MCF 10A (cell line): ENCODE measurements around the gene NME4. TPM values are rescaled to one million over a fixed set of nuclear protein-coding genes. Genes with fewer than 3 reads are reported as not detected.

Experiments used
- BruUV-seq: library from RNA; stranded (reverse); fragments of 400-500 nt; replicated peaks from 2 replicates; lab custom pipeline; 2021; lab: Mats Ljungman, UMichigan
- CTCF ChIA-PET: fragments of 300-600 bp; sonication (Branson Sonifier 250); formaldehyde crosslinking; extraction: SDS; loops from one replicate; lab custom pipeline; 2021; ENCODE audit warnings: antibody characterized with exemption, inconsistent platforms; lab: Yijun Ruan, JAX
- POLR2A ChIA-PET: fragments of 300-600, 350-650 bp; sonication (Branson Sonifier 250); formaldehyde crosslinking; extraction: SDS; loops from one replicate; lab custom pipeline; 2020; ENCODE audit warnings: antibody characterized with exemption, inconsistent platforms; lab: Yijun Ruan, JAX
- DNase-seq: peaks from one replicate; pipeline ENCODE4 v3.0.0-alpha.2; 2018; ENCODE audit not compliant: unreplicated experiment
- H3K27ac Mint-ChIP-seq: one replicate; pipeline ENCODE4 v1.8.0; 2022; ENCODE audit warnings: mild to moderate bottlenecking, low read depth, mixed read lengths; ENCODE audit not compliant: unreplicated experiment
- H3K27me3 Mint-ChIP-seq: one replicate; pipeline ENCODE4 v1.8.0; 2022; ENCODE audit warnings: mixed read lengths; ENCODE audit not compliant: insufficient read depth, unreplicated experiment
- H3K36me3 Mint-ChIP-seq: one replicate; pipeline ENCODE4 v1.8.0; 2022; ENCODE audit warnings: mild to moderate bottlenecking, moderate library complexity, mixed read lengths; ENCODE audit not compliant: insufficient read depth, unreplicated experiment
- H3K4me1 Mint-ChIP-seq: one replicate; pipeline ENCODE4 v1.8.0; 2022; ENCODE audit warnings: mixed read lengths; ENCODE audit not compliant: insufficient read depth, unreplicated experiment
- H3K4me3 Mint-ChIP-seq: one replicate; pipeline ENCODE4 v1.8.0; 2022; ENCODE audit warnings: mild to moderate bottlenecking, moderate library complexity, mixed read lengths; ENCODE audit not compliant: unreplicated experiment
- H3K9me3 Mint-ChIP-seq: one replicate; pipeline ENCODE4 v1.8.0; 2022; ENCODE audit warnings: mixed read lengths; ENCODE audit not compliant: unreplicated experiment
- intact Hi-C: fragments of 100-400 bp; cut with micrococcal nuclease; formaldehyde crosslinking; loops from 2 replicates; pipeline ENCODE4 v1.14.1; 2022
- total RNA-seq: library from RNA; stranded (reverse); gene quantifications from 2 replicates; pipeline ENCODE4 v1.2.3, GENCODE V29; 2022
- TF ChIP-seq, protein P1 (sequence below): fragments of 200-600 bp; IDR thresholded peaks from one replicate; pipeline ENCODE4 v1.8.0; 2022; ENCODE audit warnings: antibody characterized with exemption, mild to moderate bottlenecking; ENCODE audit not compliant: unreplicated experiment

NME4 gene
- total RNA-seq, 1 experiment from 2014 or later = 76.8 TPM

DNA sequence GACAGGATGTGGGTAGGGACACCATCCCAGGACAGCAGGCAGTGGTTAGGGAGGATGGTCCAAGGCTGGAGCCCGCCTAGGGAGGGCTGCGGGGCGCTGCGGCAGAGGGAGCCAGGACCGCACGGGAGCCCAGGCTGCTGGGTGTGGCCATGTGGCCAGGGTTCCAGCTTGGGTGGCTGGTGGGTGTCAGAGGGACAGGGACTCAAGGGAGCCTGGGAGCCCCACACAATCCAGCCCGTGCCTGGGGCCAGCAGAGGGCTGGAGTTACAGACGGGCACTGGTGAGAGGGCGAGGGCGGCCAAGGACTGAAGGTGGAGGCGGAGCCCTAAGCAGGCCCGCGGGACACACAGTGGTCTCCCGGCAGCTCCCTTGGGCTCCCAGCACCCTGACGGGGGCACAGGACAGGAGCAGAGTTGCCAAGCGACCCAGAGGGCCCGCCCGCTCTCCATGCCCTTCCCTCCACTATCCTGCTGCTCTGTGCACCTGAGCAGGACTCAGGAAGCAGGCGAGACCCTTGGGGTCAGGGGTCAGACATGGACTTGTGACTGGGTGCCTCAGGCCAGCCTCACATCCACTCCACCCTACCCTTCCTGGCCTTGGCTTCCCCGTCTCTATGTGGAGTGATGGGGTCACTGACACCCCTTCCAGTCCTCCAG is 33.8 kb upstream of the NME4 start:
- Mint-ChIP-seq H3K4me1 (no peaks in the 10 kb centered on the region), H3K27me3 (no peaks in the 10 kb centered on the region), H3K9me3 (no peaks in the 10 kb centered on the region), H3K36me3 (peaks cover 10% of the 10 kb centered on the region), H3K27ac (no peak overlapping the region), H3K4me3 (no peak overlapping the region)
- TF ChIP-seq, protein P1, sequence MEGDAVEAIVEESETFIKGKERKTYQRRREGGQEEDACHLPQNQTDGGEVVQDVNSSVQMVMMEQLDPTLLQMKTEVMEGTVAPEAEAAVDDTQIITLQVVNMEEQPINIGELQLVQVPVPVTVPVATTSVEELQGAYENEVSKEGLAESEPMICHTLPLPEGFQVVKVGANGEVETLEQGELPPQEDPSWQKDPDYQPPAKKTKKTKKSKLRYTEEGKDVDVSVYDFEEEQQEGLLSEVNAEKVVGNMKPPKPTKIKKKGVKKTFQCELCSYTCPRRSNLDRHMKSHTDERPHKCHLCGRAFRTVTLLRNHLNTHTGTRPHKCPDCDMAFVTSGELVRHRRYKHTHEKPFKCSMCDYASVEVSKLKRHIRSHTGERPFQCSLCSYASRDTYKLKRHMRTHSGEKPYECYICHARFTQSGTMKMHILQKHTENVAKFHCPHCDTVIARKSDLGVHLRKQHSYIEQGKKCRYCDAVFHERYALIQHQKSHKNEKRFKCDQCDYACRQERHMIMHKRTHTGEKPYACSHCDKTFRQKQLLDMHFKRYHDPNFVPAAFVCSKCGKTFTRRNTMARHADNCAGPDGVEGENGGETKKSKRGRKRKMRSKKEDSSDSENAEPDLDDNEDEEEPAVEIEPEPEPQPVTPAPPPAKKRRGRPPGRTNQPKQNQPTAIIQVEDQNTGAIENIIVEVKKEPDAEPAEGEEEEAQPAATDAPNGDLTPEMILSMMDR = no peak
- CTCF ChIA-PET = interaction anchor here (0.6 to 2.5 kb wide), 13 partner anchors 12 to 1534 kb away, joined by 3 to 34 read pairs (median 5); no protein-coding TSS in a partner anchor
- POLR2A ChIA-PET = no interaction called here
- intact Hi-C loops = loop anchor here (2.0 kb wide), 1 partner anchor 134 kb away; the partner anchor contains the start of gene LUC7L
- no TSS peak for BruUV-seq
- no peak for DNase-seq

DNA sequence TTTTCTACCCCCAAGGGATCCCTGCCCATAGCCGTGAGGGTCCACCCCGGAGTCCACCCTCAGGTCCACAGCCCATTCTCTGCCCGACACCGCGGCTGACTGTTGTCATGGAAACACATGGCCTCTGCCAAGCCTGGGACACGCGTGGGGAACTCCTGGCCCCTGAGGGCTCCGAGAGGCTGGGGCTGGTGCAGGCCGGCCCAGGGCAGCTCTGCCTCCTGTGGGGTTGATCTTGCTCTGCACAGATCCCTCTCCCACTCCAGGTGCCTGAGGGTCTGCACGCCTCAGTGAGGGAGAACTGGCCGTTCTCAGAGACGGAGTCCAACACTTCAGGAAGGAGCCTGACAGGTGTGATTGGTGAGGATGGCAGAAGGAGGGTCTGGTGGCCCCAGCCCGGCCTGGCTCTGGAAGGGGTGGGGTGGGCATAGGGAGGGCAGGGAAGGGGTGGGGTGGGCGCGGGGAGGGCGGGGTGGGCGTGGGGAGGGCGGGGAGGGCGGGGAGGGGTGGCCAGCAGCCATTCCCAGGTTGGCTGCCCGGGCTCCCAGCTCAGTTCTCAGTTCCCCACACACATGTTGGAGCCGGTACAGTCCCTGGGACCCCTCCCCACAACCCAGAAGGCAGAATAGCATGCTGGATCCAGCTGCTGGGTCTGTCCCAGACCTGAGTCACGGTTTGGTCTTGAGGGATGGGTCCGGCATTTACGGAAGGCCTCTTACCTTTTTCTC is 33.1 kb upstream of the NME4 start:
- TF ChIP-seq, protein P1 = no peak
- BruUV-seq = no TSS peak
- ChIA-PET CTCF (interaction anchor here (0.6 to 2.3 kb wide), 7 partner anchors 14 to 267 kb away, joined by 3 to 8 read pairs (median 3); no protein-coding TSS in a partner anchor), POLR2A (interaction anchor here (0.7 kb wide), 1 partner anchor 78 kb away, joined by 4 read pairs; no protein-coding TSS in a partner anchor)
- DNase-seq = no peak
- intact Hi-C loops = loop anchor here (2.0 kb wide), 1 partner anchor 135 kb away; the partner anchor contains the start of gene LUC7L
- Mint-ChIP-seq H3K9me3 (no peaks in the 10 kb centered on the region), H3K4me3 (no peak overlapping the region), H3K4me1 (no peaks in the 10 kb centered on the region), H3K27me3 (no peaks in the 10 kb centered on the region), H3K27ac (peak overlapping the region; percentile 51), H3K36me3 (peaks cover 12% of the 10 kb centered on the region)

DNA sequence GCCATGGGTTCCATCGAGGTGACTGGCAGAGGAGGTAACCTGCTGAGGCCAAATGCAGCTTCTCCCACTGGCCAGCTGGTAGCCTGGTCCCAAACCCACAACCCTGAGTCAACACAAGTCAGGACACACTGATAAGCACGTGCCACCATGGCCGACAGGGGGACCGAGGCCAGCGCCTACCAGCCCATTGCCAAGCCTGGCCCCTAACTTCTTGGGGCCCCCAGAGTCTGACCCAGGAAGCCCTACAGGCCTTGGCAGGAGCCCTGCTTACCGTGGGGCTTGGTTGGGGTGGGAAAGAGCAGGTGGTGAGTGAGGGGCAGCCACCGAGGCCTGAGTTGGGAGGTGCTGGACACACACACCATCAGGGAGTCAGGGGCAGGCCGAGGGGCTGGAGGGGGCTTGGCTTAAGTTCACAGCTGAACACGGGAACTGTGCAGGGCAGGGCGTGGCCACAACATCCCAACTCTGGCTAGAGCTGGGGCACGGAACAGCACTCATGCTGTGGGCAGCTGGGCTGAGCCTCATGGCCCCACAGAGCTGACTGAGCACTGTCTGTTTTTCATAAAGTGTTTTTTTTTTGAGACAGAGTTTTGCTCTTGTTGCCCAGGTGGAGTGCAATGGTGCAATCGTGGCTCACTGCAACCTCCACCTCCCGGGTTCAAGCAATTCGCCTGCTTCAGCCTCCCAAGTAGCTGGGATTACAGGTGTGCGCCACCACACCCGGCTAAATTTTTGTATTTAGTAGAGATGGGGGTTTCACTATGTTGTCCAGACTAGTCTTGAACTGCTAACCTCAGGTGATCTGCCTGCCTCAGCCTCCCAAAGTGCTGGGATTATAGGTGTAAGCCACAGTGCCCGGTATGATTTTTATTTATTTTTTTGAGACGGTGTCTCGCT is 32.2 kb upstream of the NME4 start:
- Mint-ChIP-seq H3K4me3 (no peak overlapping the region), H3K27ac (peak overlapping the region; percentile 51), H3K4me1 (no peaks in the 10 kb centered on the region), H3K36me3 (peaks cover 15% of the 10 kb centered on the region), H3K9me3 (no peaks in the 10 kb centered on the region), H3K27me3 (no peaks in the 10 kb centered on the region)
- intact Hi-C loops = no loop called here
- no TSS peak for BruUV-seq
- TF ChIP-seq, protein P1 = no peak
- ChIA-PET CTCF (interaction anchor here (0.6 to 1.4 kb wide), 5 partner anchors 240 to 299 kb away, joined by 3 to 7 read pairs (median 4); no protein-coding TSS in a partner anchor), POLR2A (interaction anchor here (0.7 to 1.1 kb wide), 2 partner anchors 77 to 130 kb away, joined by 4 read pairs; partner anchors contain the start of gene FAM234A)
- DNase-seq = no peak
